GM23338 (cell line): ENCODE data around the gene CCDC97. TPM values are rescaled to one million over a fixed set of nuclear protein-coding genes. Genes with fewer than 3 reads are reported as not detected.

Experiments used
- ATAC-seq: fragments of 200-7000 bp; cut with Tn5 transposase; 3 replicates; pipeline ENCODE4 v1.9.1; 2020
- DNase-seq: peaks from one replicate; pipeline ENCODE4 v3.0.0-alpha.2; 2015; ENCODE audit warnings: low spot score
- H2AFZ ChIP-seq: fragments of 200-600 bp; sonication (generic); 2 replicates; pipeline ENCODE4 v1.8.0; 2016; ENCODE audit warnings: antibody characterized with exemption, mild to moderate bottlenecking, moderate library complexity
- H3F3A ChIP-seq: fragments of 200-600 bp; sonication (generic); replicated peaks from 2 replicates; pipeline ENCODE4 v1.8.0; 2017; ENCODE audit warnings: antibody characterized with exemption, mixed run types, low read depth
- H3K27ac ChIP-seq: fragments of 200-600 bp; sonication (generic); 2 replicates; pipeline ENCODE4 v1.6.1; 2016; ENCODE audit warnings: low read depth
- H3K27me3 ChIP-seq: fragments of 200-600 bp; sonication (generic); 2 replicates; pipeline ENCODE4 v1.8.0; 2016; ENCODE audit warnings: mild to moderate bottlenecking, mixed run types, moderate library complexity; ENCODE audit not compliant: insufficient read depth
- H3K36me3 ChIP-seq: fragments of 200-600 bp; sonication (generic); 2 replicates; pipeline ENCODE4 v1.8.0; 2016; ENCODE audit warnings: mild to moderate bottlenecking; ENCODE audit not compliant: insufficient read depth
- H3K4me1 ChIP-seq: fragments of 200-600 bp; sonication (generic); 2 replicates; pipeline ENCODE4 v1.8.0; 2016; ENCODE audit warnings: mild to moderate bottlenecking, moderate library complexity; ENCODE audit not compliant: insufficient read depth
- H3K4me2 ChIP-seq: fragments of 200-600 bp; sonication (generic); 2 replicates; pipeline ENCODE4 v1.7.1; 2017; ENCODE audit warnings: mixed run types
- H3K4me3 ChIP-seq: fragments of 200-600 bp; sonication (generic); 2 replicates; pipeline ENCODE4 v1.6.1; 2016; ENCODE audit warnings: mixed run types
- H3K79me2 ChIP-seq: fragments of 200-600 bp; sonication (generic); replicated peaks from 2 replicates; pipeline ENCODE4 v1.8.0; 2017; ENCODE audit warnings: mild to moderate bottlenecking; ENCODE audit not compliant: insufficient read depth
- H3K9me2 ChIP-seq: fragments of 200-600 bp; sonication (generic); 2 replicates; pipeline ENCODE4 v1.8.0; 2017; ENCODE audit not compliant: insufficient read depth
- H4K20me1 ChIP-seq: fragments of 200-600 bp; sonication (generic); replicated peaks from 2 replicates; pipeline ENCODE4 v1.8.0; 2017; ENCODE audit warnings: mild to moderate bottlenecking; ENCODE audit not compliant: insufficient read depth
- H3K27ac Mint-ChIP-seq: 2 replicates; pipeline ENCODE4 v1.8.0; 2020; ENCODE audit warnings: inconsistent platforms, mild to moderate bottlenecking, moderate library complexity, mixed read lengths
- H3K27me3 Mint-ChIP-seq: 3 replicates; pipeline ENCODE4 v1.8.0; 2022; ENCODE audit warnings: low read depth, mild to moderate bottlenecking, moderate library complexity, mixed read lengths, inconsistent platforms; ENCODE audit not compliant: insufficient read depth, poor library complexity
- H3K36me3 Mint-ChIP-seq: 3 replicates; pipeline ENCODE4 v1.8.0; 2021; ENCODE audit warnings: low read depth, mild to moderate bottlenecking, inconsistent platforms, moderate library complexity, mixed read lengths
- H3K4me1 Mint-ChIP-seq: 3 replicates; pipeline ENCODE4 v1.8.0; 2020; ENCODE audit warnings: mild to moderate bottlenecking, inconsistent platforms, mixed read lengths
- H3K4me3 Mint-ChIP-seq: 3 replicates; pipeline ENCODE4 v1.8.0; 2021; ENCODE audit warnings: moderate library complexity, mild to moderate bottlenecking, inconsistent platforms, mixed read lengths
- H3K9me3 Mint-ChIP-seq: 3 replicates; pipeline ENCODE4 v1.8.0; 2020; ENCODE audit warnings: moderate library complexity, mild to moderate bottlenecking, inconsistent platforms, mixed read lengths
- ETS1 ChIP-seq: IDR thresholded peaks from 2 replicates; pipeline ENCODE4 v1.6.1; 2016; ENCODE audit warnings: antibody characterized with exemption
- EZH2 ChIP-seq: fragments of 200-600 bp; sonication (generic); IDR thresholded peaks from one replicate; pipeline ENCODE4 v1.8.0; 2017; ENCODE audit warnings: antibody characterized with exemption, mild to moderate bottlenecking, low read depth; ENCODE audit not compliant: unreplicated experiment
- NANOG ChIP-seq: IDR thresholded peaks from 2 replicates; pipeline ENCODE4 v1.6.1; 2016; ENCODE audit warnings: antibody characterized with exemption, borderline replicate concordance
- STAT1 ChIP-seq: IDR thresholded peaks from one replicate; pipeline ENCODE4 v1.6.1; 2016; ENCODE audit warnings: antibody characterized with exemption; ENCODE audit not compliant: unreplicated experiment
- ZNF462 ChIP-seq: fragments of 250-450 bp; sonication (Bioruptor Pico); IDR thresholded peaks from 2 replicates; pipeline ENCODE4 v1.5.0; 2020; ENCODE audit warnings: mild to moderate bottlenecking, moderate library complexity
- polyA plus RNA-seq: library from polyadenylated mRNA; unstranded; fragments of >200 nt; fragmentation: Nextera tagmentation; extraction: Ambion mirVana; gene quantifications from 2 replicates; pipeline ENCODE4 v1.2.1, GENCODE V29; 2016
- total RNA-seq: library from RNA; depleted of rRNA; stranded (reverse); fragments of >200 nt; shearing (Covaris generic); gene quantifications from 2 replicates; pipeline ENCODE4 v1.2.3, GENCODE V29; 2014

Gene CCDC97
- total and polyA plus RNA-seq, 2 experiments from 2014 or later, result 8.0 to 11.0 TPM

- no peak for TF ChIP-seq ZNF462 (CRISPR knock-in tag)
- no peak for TF ChIP-seq STAT1
- no peak for TF ChIP-seq EZH2
These were observed 17.2 kb downstream of the CCDC97 start (continued) for GRCh38 chr19:41327076-41327575.

- Histone ChIP-seq H3K9me2 (no peaks in the 10 kb centered on the region), H3K4me1 (peaks cover 53% of the 10 kb centered on the region), H3K4me2 (peak overlapping the region; percentile 90), H3K4me3 (peak overlapping the region; percentile 52), H3K36me3 (no peaks in the 10 kb centered on the region), H3K79me2 (no peaks in the 10 kb centered on the region), H3K27me3 (peaks cover 10% of the 10 kb centered on the region), H3K27ac (no peak overlapping the region), H4K20me1 (no peaks in the 10 kb centered on the region), H2AFZ (0 out of 2 replicates have a peak overlapping the region, but pooled peaks have one; percentile 72), H3F3A (peaks cover 20% of the 10 kb centered on the region)
- Mint-ChIP-seq H3K36me3 (peaks cover 7% of the 10 kb centered on the region), H3K27ac (peak overlapping the region; percentile 68), H3K4me3 (peak overlapping the region; percentile 53), H3K4me1 (peaks cover 60% of the 10 kb centered on the region), H3K27me3 (peaks cover 40% of the 10 kb centered on the region), H3K9me3 (peaks cover 3% of the 10 kb centered on the region; the same call in 2 of the 3 replicates)
- DNase-seq, result peak; percentile 67
- TF ChIP-seq NANOG (no peak), ETS1 (0 out of 2 replicates have a peak, but pooled peaks have one; percentile 54)
- ATAC-seq, result peak; percentile 19
These were observed 17.7 kb downstream of the CCDC97 start for GRCh38 chr19:41327576-41328156.
